ENCODE results near the gene MVK.

Gene MVK

DNA sequence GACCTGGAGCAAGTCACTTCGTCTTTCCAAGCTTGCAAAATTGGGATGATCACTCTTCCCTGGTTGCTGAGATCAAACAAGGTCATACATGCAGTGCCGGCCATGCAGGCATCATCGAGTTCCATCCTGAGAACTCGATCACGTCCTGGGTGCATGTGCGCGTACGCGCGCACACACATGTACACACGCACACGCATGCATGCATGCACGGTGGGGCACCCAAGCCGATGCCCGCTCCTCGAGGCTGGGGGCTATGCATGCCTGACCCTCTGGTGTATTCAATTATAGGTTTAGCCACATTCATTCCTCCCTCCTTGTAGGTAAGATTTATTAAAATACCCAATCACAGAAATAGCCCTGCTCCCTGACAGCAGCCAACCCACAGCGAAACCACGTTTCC lies 26.3 kb upstream of the MVK start:
- DNase-seq, result no peak

GRCh38 chr12:109548258-109548657 lies 25.3 kb upstream of the MVK start:
- no peak for DNase-seq

DNA sequence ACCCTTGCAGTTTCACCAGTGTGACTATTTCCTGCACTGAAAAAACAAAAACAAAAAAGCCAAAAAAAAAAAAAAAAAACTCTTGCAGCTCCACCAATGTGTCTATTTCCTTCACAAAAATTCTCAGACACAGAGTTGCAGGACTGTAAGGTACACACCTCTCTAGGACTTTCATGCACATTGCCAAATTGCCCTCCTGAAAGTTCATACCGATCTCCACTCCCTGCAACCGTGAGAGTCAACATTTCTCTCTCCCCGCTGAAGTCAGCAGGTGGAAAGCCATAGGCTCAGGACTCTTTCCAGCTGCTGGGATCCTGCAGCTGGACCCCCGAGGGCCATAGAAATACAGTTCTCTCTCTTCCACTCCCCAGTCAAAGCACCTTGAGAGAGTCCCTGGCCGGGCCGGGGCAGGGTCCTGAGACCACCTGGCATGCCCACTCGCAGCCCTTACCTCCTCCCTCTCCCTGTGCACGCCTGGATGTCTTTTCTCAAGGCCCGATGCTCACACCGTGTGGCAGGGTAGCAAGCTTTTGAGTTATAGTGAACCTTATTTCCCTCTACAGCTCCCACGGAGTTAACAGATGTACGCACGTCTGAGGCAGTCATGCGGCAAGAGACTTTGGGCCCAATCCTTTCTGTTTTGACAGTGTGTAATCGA lies 23.9 kb upstream of the MVK start:
- no peak for DNase-seq

DNA sequence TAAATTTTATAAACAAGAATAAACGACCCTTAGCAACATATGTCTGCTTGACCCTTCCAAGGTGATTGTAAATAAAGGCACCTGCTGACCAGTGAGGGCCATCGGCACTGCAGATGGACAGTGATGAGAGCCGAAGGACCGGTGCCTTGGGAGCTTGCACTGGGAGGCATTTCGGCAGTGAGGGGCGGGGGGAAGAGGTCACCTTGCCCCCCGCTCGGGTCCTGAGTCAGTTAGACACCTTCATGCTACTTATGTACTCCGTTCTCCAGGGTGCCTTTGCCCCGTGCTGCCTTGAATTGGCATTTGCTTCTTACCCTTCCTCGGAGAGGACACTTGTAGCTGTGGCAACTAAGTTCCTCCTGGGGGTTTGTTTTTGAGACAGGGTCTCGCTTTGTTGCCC lies 23.3 kb upstream of the MVK start:
- no peak for DNase-seq

GRCh38 chr12:109551108-109551507 lies 22.5 kb upstream of the MVK start:
- DNase-seq, result no peak

DNA sequence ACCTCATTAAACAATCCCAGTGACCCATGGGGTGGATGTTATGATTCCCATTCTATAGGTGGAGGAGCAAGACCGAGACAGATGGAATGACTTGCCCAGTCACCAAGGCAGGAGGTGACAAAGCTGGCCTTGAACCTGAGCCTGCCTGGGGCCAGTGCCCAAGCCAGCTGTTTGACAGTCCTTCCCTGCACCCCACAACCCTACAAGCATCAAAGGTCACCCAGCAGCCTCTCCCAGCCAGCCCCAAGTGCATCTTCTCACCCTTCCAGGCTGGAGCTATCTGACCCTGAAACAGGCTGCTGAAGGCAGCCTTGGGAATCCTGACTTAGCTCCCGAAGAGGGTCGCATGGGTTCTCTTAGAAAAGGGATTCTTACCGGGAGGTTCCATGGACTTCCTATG lies 20.6 kb upstream of the MVK start:
- no peak for DNase-seq

- no peak for DNase-seq
Measured at GRCh38 chr12:109553483-109553882, 20.1 kb upstream of the MVK start.

DNA sequence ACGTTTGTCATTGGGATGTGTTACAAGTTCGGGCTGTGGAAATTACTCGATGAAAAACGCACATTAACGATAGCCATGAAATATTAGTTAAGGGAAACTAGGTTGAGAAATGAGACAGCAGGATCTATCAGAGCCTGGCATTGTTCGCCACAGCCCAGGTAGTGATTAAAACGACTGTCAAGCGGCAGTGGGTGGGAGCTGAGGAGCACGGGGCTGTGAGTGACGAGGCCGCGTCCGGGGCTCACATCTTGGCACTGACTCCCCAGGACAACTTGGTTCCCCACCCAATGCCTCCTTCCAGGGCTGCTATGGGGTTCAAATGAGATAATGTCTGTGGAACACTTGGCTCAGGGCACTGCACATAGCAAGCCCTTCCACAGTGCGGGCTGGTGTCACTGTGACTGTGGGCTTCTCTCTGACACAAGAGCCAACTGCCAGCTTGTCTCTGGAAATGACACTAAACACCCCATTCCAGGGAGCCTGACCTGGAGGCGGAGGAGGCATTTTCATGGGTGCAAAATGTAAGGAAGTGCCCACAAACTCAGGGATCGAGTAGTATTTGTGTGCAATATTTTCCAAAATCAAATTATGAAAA lies 19.6 kb upstream of the MVK start:
- DNase-seq, result no peak

DNA sequence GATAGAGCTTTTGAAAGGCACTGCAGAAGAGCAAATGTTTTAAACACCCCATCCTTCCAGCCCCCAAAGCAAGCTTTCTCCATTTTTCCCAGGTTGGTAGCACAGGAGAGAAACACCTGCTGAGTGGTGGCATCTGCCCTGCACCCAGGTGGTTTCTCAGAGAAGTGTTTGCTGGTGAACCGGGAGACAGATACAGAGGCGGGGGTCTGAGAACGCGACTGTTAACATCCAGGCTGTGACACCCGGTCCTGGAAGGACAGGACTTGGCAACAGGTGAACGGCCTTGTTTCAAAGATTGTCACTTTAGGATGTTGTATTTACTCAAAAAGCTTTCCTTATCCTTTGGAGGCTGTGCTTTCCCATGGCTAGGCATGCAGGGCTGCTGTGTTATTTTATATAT lies 18.8 kb upstream of the MVK start:
- no peak for DNase-seq

DNA sequence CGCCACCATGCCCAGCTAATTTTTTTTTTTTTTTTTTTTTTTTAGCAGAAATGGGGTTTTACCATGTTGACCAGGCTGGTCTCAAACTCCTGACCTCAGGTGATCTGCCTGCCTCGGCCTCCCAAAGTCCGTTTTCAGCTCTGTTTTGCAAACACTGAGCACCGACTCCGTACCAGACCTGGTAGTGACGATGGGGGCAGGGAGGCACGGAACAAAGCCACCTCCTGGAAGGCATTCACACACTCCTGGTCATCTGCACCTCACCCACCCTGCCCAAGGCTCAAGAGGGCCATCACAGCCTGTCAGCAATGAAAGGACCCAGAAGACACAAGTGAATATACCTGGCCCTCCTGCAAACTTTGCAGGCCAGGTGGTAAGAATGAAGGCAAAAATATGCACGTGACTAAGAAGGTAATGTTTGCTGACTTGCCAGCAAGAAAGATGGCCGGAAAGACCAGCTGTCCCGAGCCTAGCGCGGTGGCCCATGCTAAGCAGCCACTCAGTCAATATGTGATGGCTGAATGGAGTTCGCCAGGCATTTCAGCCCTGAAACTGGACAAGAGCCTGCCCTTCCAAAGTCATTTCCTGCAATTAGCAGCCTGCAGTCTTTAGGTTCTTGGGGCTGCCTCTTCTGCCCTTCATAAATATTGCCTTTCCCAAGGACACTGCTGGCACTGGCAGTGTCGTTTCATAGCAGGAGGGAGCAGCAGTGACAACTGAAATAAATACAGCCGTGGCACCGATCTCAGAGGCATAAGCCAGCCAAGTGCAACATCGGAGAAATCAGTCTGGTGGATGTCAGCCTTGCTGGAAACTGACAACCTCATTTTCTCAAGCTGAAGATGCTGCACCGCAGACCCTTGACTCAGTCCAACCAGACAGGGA lies 17.9 kb upstream of the MVK start:
- DNase-seq, result no peak

DNA sequence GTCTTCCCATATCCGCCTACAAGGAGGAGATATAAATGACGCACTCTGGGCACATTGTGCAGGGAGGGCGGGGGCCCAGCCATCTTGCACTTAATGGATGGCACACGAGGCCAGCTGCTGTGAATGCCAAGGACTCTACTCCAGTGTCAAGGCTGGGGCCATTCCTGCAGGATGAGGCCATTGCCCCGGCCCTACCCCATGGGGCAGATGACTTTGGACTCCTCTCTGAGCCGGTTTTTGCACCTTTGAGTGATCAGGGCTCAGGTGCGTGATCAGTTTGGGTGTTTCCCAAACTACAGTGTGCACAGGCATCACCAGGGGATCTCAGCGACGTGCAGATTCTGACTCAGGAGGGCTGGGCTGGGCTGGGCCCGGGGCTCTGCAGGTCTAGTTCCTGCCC lies 16.4 kb upstream of the MVK start:
- no peak for DNase-seq

DNA sequence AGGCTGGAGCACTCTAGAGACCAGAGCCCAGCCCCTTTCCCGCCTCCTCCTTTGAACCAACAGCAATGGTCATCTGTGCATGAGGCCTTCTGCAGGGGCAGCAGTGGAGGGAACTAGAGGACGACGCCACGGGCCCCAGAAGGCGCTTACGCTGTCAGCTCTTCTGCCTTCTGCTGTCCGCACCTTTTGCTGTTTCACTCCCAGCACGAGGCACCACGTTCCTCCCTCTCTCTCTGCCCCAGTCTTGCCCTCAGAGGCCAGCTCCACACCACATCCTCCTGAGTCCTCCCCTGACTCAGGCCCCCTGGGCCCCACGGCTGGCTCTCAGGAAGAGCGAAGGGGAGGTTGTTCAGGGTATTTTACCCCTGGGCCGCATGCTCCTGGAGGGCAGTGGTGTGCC lies 15.8 kb upstream of the MVK start:
- DNase-seq, result no peak

DNA sequence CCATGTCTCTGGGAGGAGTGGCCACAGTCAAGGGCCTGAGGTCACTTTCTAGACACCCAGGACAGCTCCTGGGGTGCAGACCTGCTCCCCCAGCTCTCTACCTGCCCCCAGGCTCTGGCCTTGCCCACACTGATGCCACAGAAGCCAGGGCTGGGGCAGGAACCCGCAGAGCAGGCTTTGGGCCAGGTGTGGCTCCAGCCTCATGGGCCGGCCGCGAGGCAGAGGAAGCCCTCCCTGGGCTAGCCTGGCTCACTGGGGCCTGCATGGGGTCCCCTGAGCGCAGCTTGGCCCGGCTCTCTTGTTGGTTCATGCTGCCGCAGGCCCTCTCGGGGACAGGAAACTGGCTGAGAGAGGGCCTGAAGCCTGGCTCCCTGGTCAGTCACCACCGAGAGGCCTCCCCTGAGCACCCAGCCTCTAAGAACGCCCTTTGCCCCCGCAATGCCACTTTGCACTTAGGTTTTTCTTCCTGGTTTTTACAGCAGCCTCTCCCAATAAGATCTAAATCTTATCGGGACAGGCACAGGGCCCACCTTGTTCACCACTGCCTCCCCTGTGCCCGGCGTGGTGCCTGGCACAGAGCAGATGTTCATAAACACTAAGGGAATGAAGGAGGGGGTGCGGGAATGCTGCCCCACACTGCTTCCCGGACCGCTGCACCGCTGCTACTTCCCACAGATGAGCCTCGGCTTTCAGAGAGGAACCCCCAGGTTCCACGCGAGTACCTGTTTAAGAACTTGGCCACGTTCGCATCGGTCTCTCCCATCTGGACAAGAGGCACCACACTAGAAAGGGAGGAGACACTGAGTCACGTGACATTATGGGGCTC lies 15.0 kb upstream of the MVK start:
- DNase-seq, result no peak

DNA sequence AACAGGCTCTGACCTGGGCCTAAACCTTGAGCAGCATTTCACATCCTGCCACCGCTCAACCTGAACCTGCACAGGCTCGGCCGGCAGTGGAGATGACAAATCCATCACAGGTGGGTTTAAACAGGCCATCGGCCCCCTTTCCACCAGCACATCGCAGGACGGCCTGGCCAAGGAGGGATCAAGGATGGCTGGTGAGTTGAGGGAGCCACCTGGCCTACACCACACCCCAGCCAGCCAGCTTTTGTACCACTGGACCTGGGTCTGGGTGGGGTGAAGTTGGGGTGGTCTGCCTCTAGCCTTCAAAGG lies 14.4 kb upstream of the MVK start:
- no peak for DNase-seq

- DNase-seq, result no peak
Measured at GRCh38 chr12:109559601-109560000, 14.0 kb upstream of the MVK start.

DNA sequence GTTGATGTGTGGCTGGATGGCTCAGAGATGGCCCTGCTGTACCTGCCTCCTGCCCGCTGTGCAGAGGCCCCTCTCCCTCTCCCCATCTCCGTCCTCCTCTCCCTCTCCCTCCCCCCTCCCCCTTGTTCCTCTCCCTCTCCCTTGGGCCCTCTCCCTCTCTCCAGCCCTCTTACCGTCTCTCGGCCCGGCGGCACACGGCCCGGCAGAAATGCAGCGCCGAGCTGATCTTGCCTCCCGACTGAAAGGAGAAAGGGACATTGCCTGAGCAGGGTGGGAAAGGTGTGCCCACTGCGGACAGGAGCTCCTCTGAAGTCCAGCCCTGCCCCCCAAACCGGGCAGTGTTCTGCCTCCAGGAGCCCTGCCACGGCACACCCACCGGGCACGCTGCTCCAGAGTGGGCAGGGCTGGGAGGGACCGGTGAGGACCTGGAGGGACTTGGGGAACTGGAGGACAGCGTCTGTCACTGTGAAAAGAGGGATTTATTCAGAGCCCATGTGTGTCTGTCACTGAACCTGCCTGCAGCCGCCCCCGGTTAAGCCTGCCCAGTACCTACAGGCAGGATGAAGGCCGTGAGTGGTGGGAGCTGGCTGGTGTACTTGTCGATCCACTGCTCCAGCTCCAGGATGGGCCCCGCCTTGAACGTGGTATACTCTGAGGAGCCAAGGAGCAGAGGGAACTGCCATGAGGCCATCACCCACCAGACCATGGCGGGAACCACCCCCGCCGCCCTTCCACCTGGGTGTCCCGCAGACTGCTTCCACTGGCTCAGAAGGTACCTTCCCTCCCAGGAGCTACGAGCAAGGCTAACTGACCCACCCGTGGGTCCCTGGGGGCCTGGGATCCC lies 12.5 kb upstream of the MVK start:
- DNase-seq, result no peak

DNA sequence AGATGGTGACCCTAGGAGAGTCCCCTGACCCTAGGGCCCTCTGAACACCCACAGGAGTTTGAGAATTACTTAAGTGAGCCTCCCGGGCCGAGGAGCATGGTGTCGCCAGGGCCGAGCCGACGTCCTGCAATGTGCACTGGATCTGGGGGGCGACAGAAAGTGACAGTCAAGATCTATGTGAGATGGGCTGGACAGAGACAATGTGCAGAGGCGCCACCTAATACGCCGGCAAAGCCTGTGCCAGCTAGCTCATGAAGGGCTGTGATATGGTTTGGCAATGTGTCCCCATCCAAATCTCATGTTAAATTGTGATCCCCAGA lies 11.9 kb upstream of the MVK start:
- DNase-seq, result no peak

GRCh38 chr12:109562871-109563270 lies 10.7 kb upstream of the MVK start:
- DNase-seq, result no peak

GRCh38 chr12:109563291-109564284 lies 10.0 kb upstream of the MVK start:
- DNase-seq, result no peak

GRCh38 chr12:109566424-109566823 lies 7.2 kb upstream of the MVK start:
- no peak for DNase-seq

DNA sequence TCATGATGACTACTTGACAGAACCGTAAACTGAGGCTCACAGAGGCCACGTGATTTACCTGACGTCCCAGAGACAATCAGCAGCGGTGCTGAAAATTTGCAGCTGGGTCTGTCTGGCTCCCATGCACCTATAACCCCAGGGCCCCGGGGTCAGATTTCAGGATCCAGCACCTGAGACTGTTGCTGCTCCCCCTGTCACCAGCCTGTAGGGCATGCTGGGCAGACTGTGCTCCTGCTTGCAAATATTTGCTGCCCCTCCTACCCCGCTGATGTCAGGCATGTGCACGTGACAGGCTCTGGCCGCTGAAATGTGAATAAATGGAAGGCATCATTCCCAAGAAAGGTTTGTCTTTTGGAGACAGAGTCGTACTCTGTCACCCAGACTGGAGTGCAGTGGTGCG lies 6.3 kb upstream of the MVK start:
- no peak for DNase-seq

GRCh38 chr12:109567967-109568366 lies 5.6 kb upstream of the MVK start:
- DNase-seq, result no peak
